ENCODE data around the gene FIZ1.

The FIZ1 gene

GRCh38 chr19:55566823-55567222 is 32.5 kb downstream of the FIZ1 start:
- no peak for DNase-seq

DNA sequence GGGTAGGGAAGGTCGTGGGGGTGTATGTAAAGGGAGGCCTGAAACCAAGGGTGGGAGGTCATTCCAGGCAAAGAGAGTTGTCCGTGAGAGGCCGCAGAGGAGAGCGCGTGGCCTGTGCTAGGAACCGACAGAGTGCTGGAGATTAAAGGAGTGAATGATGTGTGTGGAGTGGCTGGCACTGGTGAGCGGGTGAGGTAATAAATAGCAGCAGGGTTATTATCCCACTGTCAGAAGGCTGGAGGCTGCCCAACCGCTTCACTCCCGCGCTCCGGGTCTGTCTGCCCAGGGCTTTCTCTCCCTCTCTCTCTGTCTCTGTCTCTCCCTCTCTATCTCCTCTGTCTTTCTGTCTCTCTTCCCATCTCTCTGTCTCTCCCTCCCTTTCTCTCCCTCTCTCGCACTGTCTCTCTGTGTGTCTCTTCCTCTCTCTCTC is 36.0 kb downstream of the FIZ1 start:
- DNase-seq, result no peak

- DNase-seq, result no peak
Observed at GRCh38 chr19:55559684-55560083, 39.6 kb downstream of the FIZ1 start.

GRCh38 chr19:55554741-55555152 is 44.6 kb downstream of the FIZ1 start:
- no peak for DNase-seq

GRCh38 chr19:55554302-55554701 is 45.0 kb downstream of the FIZ1 start:
- DNase-seq, result no peak

- DNase-seq, result no peak
Observed at GRCh38 chr19:55553217-55554182, 45.8 kb downstream of the FIZ1 start.

GRCh38 chr19:55552620-55553019 is 46.7 kb downstream of the FIZ1 start:
- no peak for DNase-seq

GRCh38 chr19:55552206-55552605 is 47.1 kb downstream of the FIZ1 start:
- no peak for DNase-seq

- no peak for DNase-seq
Observed at GRCh38 chr19:55550321-55550650, 49.0 kb downstream of the FIZ1 start.

- DNase-seq, result no peak
Observed at GRCh38 chr19:55549500-55550320, 49.6 kb downstream of the FIZ1 start.

- DNase-seq, result no peak
Observed at GRCh38 chr19:55546822-55547614, 52.3 kb downstream of the FIZ1 start.

DNA sequence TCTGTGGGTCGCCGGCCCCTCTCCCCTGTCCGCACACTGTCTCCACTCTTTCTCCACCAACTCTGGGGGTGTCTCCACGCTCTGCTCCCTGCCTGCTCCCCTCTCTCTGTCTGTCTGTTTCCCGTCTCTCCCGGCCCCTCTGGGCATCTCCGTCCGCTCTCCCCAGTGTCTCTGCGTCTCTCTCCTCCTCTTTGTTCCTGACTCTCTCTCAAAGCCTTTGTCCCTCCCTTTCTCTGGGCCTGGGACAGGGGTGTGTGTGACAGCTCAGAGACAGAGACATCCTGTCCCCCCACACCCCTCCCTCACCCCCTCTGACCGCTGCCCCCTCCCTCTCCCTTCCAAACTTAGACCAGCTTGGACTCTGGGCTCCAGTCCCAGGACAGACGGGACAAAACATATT is 53.3 kb downstream of the FIZ1 start:
- no peak for DNase-seq

- DNase-seq, result no peak
Observed at GRCh38 chr19:55545443-55545842, 53.9 kb downstream of the FIZ1 start, which contains the start of gene SBK3. Gene SBK3 (minus strand): TSS chr19:55545543. CDS start chr19:55545543, 0 bp downstream.

- no peak for DNase-seq
Observed at GRCh38 chr19:55544776-55545439, 54.4 kb downstream of the FIZ1 start.

DNA sequence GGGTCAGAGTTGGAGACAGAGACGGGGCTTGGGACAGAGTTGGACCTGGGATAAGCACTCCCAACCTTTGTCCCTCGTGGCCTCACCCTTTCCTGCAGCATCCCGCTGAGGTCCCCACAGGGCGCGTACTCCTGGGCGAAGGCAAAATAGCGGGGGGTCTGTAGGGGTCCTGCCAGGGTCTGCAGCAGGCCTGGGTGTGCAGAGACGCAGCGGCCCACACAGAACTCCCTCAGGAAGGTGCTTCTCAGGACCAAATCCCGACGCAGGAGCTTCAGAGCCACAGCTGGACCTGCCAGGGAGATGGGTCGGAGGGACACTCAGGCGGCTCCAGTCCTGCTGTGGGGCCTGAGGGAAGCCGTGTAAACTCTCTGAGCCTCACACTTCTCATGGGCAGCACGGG is 55.3 kb downstream of the FIZ1 start:
- no peak for DNase-seq

DNA sequence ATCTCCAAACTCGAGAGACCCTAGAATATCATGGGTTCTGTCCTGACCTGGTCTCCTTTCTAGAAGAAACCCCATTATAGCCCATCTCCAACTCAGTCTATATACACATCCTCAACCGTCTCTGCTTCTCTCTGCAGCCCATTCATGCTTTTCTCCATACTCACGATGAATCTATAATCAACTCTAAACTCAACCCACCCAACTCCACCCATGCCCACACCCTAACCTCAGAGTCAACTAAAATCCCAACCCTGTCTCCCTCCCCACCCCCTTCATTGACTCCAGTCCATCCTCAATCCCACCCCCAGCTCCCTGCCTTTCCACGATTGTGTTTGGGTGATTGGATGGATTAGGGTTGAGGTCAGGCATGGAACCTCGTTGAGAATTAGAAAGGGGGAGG is 55.8 kb downstream of the FIZ1 start:
- no peak for DNase-seq

DNA sequence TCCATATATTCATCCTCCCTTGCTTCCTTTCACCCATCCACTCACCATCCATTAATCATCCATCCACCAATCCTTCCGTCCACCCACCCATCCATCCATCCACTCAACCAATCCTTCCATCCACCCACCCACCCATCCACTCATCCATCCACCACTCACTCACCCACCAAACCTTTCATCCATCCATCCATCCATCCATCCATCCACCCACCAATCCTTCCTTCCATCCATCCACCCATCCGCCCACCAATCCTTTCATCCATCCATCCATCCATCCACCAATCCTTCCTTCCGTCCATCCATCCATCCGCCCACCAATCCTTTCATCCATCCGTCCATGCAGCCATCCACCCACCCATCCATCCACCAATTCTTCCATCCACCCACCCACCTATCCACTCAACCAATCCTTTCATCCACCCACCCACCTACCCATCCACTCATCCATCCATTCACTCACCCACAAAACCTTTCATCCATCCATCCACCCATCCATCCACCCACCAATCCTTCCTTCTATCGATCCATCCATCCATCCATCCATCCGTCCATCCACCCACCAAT is 56.9 kb downstream of the FIZ1 start:
- no peak for DNase-seq
